Measurements from ENCODE around the gene ARHGAP45. TPM values are rescaled to one million over a fixed set of nuclear protein-coding genes. Genes with fewer than 3 reads are reported as not detected.

The ARHGAP45 gene
- total and polyA plus RNA-seq, 2 of the 8 experiments (the other 6 are each of a cell fraction or from before 2014, with no cell fraction given) = 31.4 to 41.8 TPM

DNA sequence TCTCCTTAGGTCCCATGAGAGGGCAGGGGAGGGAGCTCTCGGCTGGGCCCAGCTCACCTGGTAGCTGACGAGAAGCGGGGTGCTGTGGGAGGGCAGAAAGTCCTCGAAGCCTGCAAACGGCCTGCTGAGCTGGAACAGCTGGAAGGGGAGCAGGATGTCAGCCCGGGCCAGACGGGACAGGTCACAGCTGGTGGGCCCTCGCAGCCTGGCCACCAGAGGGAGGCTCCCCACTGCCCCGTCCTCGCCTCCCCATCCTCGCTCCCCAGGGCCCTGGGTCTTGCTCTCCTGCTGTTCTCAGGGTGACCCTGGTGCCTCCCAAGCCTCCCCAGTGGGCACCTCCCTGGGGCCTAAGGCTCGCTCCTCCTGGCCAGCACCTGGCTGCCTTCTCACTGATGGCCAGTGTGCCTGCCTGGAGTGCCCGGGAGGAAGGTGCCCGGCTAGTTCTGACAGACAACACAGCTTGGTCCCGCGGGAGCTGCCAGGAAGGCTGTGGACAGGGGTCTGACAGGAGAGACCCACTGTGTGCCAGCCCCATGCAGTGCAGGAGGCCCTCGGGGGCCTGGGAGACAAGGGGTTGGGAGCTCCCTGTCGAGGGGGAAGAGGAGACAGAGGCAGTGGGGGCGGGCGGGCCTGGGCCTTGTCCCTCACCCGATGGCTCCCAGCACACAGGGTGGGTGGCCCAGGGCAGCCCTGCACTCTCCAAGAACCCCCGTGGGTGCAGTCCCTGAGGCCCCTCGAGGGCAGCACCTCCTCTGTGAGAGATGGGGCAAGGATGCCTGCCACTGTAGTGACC is 57.1 kb downstream of the ARHGAP45 start (continued):
- TF ChIP-seq CTCF (IDR thresholded peaks at IDR 0.05; ENCODE audit: control extremely low read depth in 1 of 3, insufficient read depth in 1 of 3, low read depth in 1 of 3, low read length in 3 of 3) (no peak), CHD1 (IDR thresholded peaks at IDR 0.05; ENCODE audit: low read depth, low read length) (no peak), YY1 (IDR thresholded peaks at IDR 0.05; ENCODE audit: low read depth, low read length) (no peak)
